HepG2 (cell line): ENCODE results near the gene GOSR1. TPM values are rescaled to one million over a fixed set of nuclear protein-coding genes. Genes with fewer than 3 reads are reported as not detected.

Source experiments
- ATAC-seq: fragments of 200-7000 bp; cut with Tn5 transposase; 3 replicates; pipeline ENCODE4 v1.9.1; 2020; ENCODE audit warnings: mild to moderate bottlenecking, moderate library complexity
- BruUV-seq: library from RNA; stranded (reverse); fragments of 400-500 nt; replicated peaks from 2 replicates; lab custom pipeline; 2021; lab: Mats Ljungman, UMichigan
- CTCF ChIA-PET: fragments of 300-600 bp; formaldehyde crosslinking; extraction: SDS; loops from one replicate; lab custom pipeline; 2021; ENCODE audit warnings: low total read pairs, inconsistent platforms, low intra/inter-chr PET ratio; lab: Yijun Ruan, JAX
- POLR2A ChIA-PET: fragments of 350-600 bp; sonication (Branson Sonifier 250); formaldehyde crosslinking; loops from one replicate; lab custom pipeline; 2020; ENCODE audit warnings: antibody characterized with exemption, inconsistent platforms; lab: Yijun Ruan, JAX
- DNase-seq: peaks from one replicate; pipeline ENCODE4 v3.0.0-alpha.2; 2015; ENCODE audit warnings: low spot score
- FAIRE-seq: peaks from 3 replicates; lab custom pipeline; 2011; peaks lifted over from hg19 to GRCh38; lab: Jason Lieb, UNC
- H2AFZ ChIP-seq: one replicate; pipeline ENCODE4 v1.6.1; 2011; ENCODE audit warnings: low read length, inconsistent platforms
- H3K27ac ChIP-seq: fragments of 300-600 bp; 3 replicates; pipeline ENCODE4 v1.8.0; 2011; ENCODE audit warnings: mixed run types, mild to moderate bottlenecking, mixed read lengths, low read length, inconsistent platforms; ENCODE audit not compliant: insufficient read depth; ENCODE audit errors: extremely low read length
- H3K27me3 ChIP-seq, 2 experiments: fragments of 200-600 bp in 1 of 2; 2 replicates in 1 of 2; 3 replicates in 1 of 2; pipeline versions ENCODE4 v1.6.0 to v1.8.0; 2011; ENCODE audit warnings: low read length in 2 of 2, mild to moderate bottlenecking in 2 of 2, moderate library complexity in 2 of 2, inconsistent platforms in 1 of 2; ENCODE audit not compliant: insufficient read depth in 2 of 2, control insufficient read depth in 1 of 2
- H3K36me3 ChIP-seq, 2 experiments: fragments of 200-600 bp in 1 of 2; replicated peaks in 1 of 2; 2 replicates in 1 of 2; 3 replicates in 1 of 2; pipeline versions ENCODE4 v1.5.1 to v1.8.0; 2011; ENCODE audit warnings: low read length in 2 of 2, inconsistent platforms in 1 of 2; ENCODE audit not compliant: insufficient read depth in 2 of 2, control insufficient read depth in 1 of 2
- H3K4me1 ChIP-seq: 2 replicates; pipeline ENCODE4 v1.5.1; 2012; ENCODE audit warnings: low read length, inconsistent platforms; ENCODE audit not compliant: insufficient read depth
- H3K4me2 ChIP-seq: 2 replicates; pipeline ENCODE4 v1.6.0; 2011; ENCODE audit warnings: low read depth, low read length, inconsistent platforms
- H3K4me3 ChIP-seq, 3 experiments: fragments of 200-600 bp in 1 of 3; sonication (generic), shearing (Covaris generic) in 1 of 3; replicated peaks in 1 of 3; 2 replicates each; pipeline ENCODE4 v1.5.1; 2011 to 2016; ENCODE audit warnings: low read length in 3 of 3, inconsistent platforms in 2 of 3, low read depth in 2 of 3, mild to moderate bottlenecking in 2 of 3, control low read depth in 1 of 3, mixed read lengths in 1 of 3; ENCODE audit not compliant: insufficient read depth in 1 of 3
- H3K79me2 ChIP-seq: one replicate; pipeline ENCODE4 v1.6.1; 2011; ENCODE audit warnings: low read length, inconsistent platforms; ENCODE audit not compliant: insufficient read depth
- H3K9ac ChIP-seq: 2 replicates; pipeline ENCODE4 v1.6.0; 2011; ENCODE audit warnings: mild to moderate bottlenecking, low read depth, low read length, inconsistent platforms; ENCODE audit not compliant: insufficient read depth
- H3K9me3 ChIP-seq: 2 replicates; pipeline ENCODE4 v1.5.1; 2012; ENCODE audit warnings: mild to moderate bottlenecking, low read length
- H4K20me1 ChIP-seq: 2 replicates; pipeline ENCODE4 v1.6.0; 2011; ENCODE audit warnings: inconsistent platforms, mild to moderate bottlenecking, low read length, moderate library complexity; ENCODE audit not compliant: insufficient read depth
- ZFAT ChIP-seq: sonication (generic); formaldehyde crosslinking; conservative IDR thresholded peaks from 2 replicates; pipeline ENCODE4 v1.8.1; 2023; ENCODE audit warnings: missing genetic modification reagents, inconsistent platforms
- WGBS: methylation state at CpG from one replicate; pipeline ENCODE4 v1.1.6; 2017; ENCODE audit warnings: low lambda C conversion rate; 5-methylcytosine and 5-hydroxymethylcytosine counted together
- in situ Hi-C: cut with HindIII; loops from 2 replicates; pipeline ENCODE4 v1.10.0; 2017; ENCODE audit warnings: low pct_unique_long_range_greater_than_20kb; ENCODE audit not compliant: extremely low pct_ligation_motif_present
- intact Hi-C: fragments of 100-400 bp; cut with micrococcal nuclease; formaldehyde crosslinking; loops from one replicate; pipeline ENCODE4 v1.10.0; 2022; ENCODE audit not compliant: unreplicated experiment
- polyA plus RNA-seq, 8 experiments: library from polyadenylated mRNA; depleted of rRNA in 3 of 8; stranded (reverse) in 7 of 8; unstranded in 1 of 8; fragments of >200 nt; fragmentation: Illumina TruSeq in 4 of 8; extraction: Trizol in 4 of 8; gene quantifications; 2 replicates each; pipeline versions ENCODE4 v1.2.1 to v1.2.3, GENCODE V29; 2011 to 2016; ENCODE audit warnings: low read depth in 4 of 8, missing spikeins in 1 of 8, mixed read lengths in 1 of 8; ENCODE audit not compliant: insufficient read depth in 1 of 8
- total RNA-seq, 5 experiments: library from RNA; depleted of rRNA; stranded (reverse); fragments of >200 nt; fragmentation: Illumina TruSeq; extraction: Trizol; gene quantifications; 2 replicates each; pipeline ENCODE4 v1.2.3, GENCODE V29; 2016; ENCODE audit warnings: low read depth in 1 of 5
- TF ChIP-seq, protein P1 (sequence below), 2 experiments: sonication (generic) in 1 of 2; formaldehyde crosslinking in 1 of 2; IDR thresholded peaks; 2 replicates each; pipeline versions ENCODE4 v1.4.0 to v1.6.1; 2018 to 2020; ENCODE audit warnings: missing genetic modification reagents in 2 of 2, borderline replicate concordance in 1 of 2, low read depth in 1 of 2, mild to moderate bottlenecking in 1 of 2, missing biosample characterization in 1 of 2

The GOSR1 gene
- total and polyA plus RNA-seq, 2 of the 13 experiments (the other 11 are each of a cell fraction or from before 2014, with no cell fraction given) = 15.8 to 37.0 TPM

DNA sequence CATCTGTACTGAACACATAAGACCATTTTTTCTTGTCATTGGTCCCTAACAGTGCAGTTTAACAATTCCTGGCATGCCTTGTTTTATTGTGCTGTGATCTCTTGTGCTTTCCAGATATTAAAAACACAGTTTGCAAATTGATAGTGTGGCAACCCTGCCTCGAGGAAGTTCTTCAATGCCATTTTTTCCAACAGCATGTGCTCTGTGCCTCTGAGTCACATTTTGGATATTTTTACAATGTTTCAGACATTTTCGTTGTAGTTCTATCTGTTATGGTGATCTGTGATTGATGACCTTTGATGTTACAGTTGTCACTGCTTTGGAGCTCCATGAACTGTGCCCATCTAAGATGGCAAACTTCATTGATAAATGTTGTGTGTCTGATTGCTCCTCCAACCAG is 66.2 kb downstream of the GOSR1 start:
- POLR2A ChIA-PET = no interaction called here
- FAIRE-seq (no peak), ATAC-seq (no peak)

DNA sequence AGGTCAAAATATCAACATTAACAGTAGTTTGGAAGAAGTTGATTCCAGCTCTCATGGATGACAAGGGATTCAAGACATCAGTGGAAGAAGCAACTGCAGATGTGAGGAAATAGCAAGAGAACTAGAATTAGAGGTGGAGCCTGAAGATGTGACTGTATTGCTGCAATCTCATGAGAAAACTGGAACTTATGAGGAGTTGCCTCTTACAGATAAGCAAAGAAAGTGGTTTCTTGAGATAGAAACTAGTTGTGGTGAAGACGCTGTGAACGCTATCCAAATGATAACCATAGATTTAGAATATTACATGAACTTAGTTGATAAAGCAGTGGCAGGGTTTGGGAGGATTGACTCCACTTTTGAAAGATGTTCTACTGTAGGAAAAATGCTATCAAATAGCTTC is 67.8 kb downstream of the GOSR1 start:
- BruUV-seq = no TSS peak
- no peak for FAIRE-seq
- no peaks in the 10 kb centered on the region for H3K9me3 ChIP-seq

More for the DNA sequence above, 66.2 kb downstream of the GOSR1 start:
- intact Hi-C loops = no loop called here
- no peak overlapping the region for H2AFZ ChIP-seq
- DNase-seq = no peak
- H3K9ac ChIP-seq = no peak overlapping the region
- H3K79me2 ChIP-seq = no peaks in the 10 kb centered on the region
- H3K4me3 ChIP-seq = no peak overlapping the region
- no TSS peak for BruUV-seq
- H3K4me2 ChIP-seq = no peak overlapping the region
- WGBS = 52% methylated on average over 2 of the region's 2 CpGs
- H4K20me1 ChIP-seq = no peaks in the 10 kb centered on the region
- no peaks in the 10 kb centered on the region for H3K36me3 ChIP-seq
- TF ChIP-seq ZFAT (CRISPR knock-in tag) = no peak
- no peaks in the 10 kb centered on the region for H3K4me1 ChIP-seq
- no peak overlapping the region for H3K27ac ChIP-seq
- no peaks in the 10 kb centered on the region for H3K9me3 ChIP-seq
- CTCF ChIA-PET = no interaction called here
- in situ Hi-C loops = no loop called here
- H3K27me3 ChIP-seq = no peaks in the 10 kb centered on the region

More for the DNA sequence above, 67.8 kb downstream of the GOSR1 start:
- 86% methylated on average over 2 of the region's 2 CpGs for WGBS
- Histone ChIP-seq H3K4me1 (no peaks in the 10 kb centered on the region), H3K27me3 (no peaks in the 10 kb centered on the region), H3K27ac (no peak overlapping the region), H3K4me3 (no peak overlapping the region), H3K9ac (no peak overlapping the region), H3K36me3 (no peaks in the 10 kb centered on the region), H3K79me2 (no peaks in the 10 kb centered on the region), H3K4me2 (no peak overlapping the region), H2AFZ (no peak overlapping the region), H4K20me1 (no peaks in the 10 kb centered on the region)
- ChIA-PET CTCF (no interaction called here), POLR2A (no interaction called here)
- intact Hi-C loops (no loop called here), in situ Hi-C loops (no loop called here)
- TF ChIP-seq, protein P1, sequence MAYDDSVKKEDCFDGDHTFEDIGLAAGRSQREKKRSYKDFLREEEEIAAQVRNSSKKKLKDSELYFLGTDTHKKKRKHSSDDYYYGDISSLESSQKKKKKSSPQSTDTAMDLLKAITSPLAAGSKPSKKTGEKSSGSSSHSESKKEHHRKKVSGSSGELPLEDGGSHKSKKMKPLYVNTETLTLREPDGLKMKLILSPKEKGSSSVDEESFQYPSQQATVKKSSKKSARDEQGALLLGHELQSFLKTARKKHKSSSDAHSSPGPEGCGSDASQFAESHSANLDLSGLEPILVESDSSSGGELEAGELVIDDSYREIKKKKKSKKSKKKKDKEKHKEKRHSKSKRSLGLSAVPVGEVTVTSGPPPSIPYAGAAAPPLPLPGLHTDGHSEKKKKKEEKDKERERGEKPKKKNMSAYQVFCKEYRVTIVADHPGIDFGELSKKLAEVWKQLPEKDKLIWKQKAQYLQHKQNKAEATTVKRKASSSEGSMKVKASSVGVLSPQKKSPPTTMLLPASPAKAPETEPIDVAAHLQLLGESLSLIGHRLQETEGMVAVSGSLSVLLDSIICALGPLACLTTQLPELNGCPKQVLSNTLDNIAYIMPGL (CRISPR knock-in tag; IDR thresholded peaks at IDR 0.05; ENCODE audit: borderline replicate concordance in 1 of 2, low read depth in 1 of 2) = no peak
- DNase-seq (no peak), ATAC-seq (no peak)
